ENCODE results near the gene SATL1.

DNA sequence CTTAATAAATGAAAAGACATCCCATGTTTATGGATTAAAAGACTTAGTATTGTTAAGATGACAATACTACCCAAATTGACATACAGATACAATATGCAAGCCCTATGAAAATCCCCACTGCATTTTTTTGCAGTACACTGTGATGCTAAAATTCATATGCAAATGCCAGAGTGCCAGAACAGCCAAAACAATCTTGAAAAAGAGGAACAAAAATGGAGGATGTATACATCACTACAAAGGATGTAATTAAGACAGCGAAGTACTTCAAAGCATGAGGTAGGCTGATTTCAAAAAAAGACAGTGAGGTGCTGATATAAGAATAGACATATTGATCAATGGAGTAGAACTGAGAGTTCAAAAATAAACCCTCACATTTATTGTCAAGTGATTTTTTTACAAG is 47.3 kb downstream of the SATL1 start:
- TF ChIP-seq TAF1 (conservative IDR thresholded peaks at IDR 0.05) (no peak), RXRA (IDR thresholded peaks at IDR 0.05) (no peak), RAD21 (IDR thresholded peaks at IDR 0.05) (no peak), YY1 (IDR thresholded peaks at IDR 0.05) (no peak), JUND (IDR thresholded peaks at IDR 0.05) (no peak), SP1 (IDR thresholded peaks at IDR 0.05) (no peak), HNF4G (IDR thresholded peaks at IDR 0.05) (no peak)
- TF ChIP-seq, protein P1, sequence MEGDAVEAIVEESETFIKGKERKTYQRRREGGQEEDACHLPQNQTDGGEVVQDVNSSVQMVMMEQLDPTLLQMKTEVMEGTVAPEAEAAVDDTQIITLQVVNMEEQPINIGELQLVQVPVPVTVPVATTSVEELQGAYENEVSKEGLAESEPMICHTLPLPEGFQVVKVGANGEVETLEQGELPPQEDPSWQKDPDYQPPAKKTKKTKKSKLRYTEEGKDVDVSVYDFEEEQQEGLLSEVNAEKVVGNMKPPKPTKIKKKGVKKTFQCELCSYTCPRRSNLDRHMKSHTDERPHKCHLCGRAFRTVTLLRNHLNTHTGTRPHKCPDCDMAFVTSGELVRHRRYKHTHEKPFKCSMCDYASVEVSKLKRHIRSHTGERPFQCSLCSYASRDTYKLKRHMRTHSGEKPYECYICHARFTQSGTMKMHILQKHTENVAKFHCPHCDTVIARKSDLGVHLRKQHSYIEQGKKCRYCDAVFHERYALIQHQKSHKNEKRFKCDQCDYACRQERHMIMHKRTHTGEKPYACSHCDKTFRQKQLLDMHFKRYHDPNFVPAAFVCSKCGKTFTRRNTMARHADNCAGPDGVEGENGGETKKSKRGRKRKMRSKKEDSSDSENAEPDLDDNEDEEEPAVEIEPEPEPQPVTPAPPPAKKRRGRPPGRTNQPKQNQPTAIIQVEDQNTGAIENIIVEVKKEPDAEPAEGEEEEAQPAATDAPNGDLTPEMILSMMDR (IDR thresholded peaks at IDR 0.05; ENCODE audit: low read depth, low read length, missing input control), result no peak
- TF ChIP-seq, protein P2, sequence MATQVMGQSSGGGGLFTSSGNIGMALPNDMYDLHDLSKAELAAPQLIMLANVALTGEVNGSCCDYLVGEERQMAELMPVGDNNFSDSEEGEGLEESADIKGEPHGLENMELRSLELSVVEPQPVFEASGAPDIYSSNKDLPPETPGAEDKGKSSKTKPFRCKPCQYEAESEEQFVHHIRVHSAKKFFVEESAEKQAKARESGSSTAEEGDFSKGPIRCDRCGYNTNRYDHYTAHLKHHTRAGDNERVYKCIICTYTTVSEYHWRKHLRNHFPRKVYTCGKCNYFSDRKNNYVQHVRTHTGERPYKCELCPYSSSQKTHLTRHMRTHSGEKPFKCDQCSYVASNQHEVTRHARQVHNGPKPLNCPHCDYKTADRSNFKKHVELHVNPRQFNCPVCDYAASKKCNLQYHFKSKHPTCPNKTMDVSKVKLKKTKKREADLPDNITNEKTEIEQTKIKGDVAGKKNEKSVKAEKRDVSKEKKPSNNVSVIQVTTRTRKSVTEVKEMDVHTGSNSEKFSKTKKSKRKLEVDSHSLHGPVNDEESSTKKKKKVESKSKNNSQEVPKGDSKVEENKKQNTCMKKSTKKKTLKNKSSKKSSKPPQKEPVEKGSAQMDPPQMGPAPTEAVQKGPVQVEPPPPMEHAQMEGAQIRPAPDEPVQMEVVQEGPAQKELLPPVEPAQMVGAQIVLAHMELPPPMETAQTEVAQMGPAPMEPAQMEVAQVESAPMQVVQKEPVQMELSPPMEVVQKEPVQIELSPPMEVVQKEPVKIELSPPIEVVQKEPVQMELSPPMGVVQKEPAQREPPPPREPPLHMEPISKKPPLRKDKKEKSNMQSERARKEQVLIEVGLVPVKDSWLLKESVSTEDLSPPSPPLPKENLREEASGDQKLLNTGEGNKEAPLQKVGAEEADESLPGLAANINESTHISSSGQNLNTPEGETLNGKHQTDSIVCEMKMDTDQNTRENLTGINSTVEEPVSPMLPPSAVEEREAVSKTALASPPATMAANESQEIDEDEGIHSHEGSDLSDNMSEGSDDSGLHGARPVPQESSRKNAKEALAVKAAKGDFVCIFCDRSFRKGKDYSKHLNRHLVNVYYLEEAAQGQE (IDR thresholded peaks at IDR 0.05), result no peak
- TF ChIP-seq, protein P3, sequence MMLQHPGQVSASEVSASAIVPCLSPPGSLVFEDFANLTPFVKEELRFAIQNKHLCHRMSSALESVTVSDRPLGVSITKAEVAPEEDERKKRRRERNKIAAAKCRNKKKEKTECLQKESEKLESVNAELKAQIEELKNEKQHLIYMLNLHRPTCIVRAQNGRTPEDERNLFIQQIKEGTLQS (IDR thresholded peaks at IDR 0.05), result no peak
- TF ChIP-seq, protein P4, sequence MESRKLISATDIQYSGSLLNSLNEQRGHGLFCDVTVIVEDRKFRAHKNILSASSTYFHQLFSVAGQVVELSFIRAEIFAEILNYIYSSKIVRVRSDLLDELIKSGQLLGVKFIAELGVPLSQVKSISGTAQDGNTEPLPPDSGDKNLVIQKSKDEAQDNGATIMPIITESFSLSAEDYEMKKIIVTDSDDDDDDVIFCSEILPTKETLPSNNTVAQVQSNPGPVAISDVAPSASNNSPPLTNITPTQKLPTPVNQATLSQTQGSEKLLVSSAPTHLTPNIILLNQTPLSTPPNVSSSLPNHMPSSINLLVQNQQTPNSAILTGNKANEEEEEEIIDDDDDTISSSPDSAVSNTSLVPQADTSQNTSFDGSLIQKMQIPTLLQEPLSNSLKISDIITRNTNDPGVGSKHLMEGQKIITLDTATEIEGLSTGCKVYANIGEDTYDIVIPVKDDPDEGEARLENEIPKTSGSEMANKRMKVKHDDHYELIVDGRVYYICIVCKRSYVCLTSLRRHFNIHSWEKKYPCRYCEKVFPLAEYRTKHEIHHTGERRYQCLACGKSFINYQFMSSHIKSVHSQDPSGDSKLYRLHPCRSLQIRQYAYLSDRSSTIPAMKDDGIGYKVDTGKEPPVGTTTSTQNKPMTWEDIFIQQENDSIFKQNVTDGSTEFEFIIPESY (IDR thresholded peaks at IDR 0.05), result no peak

Data from liver (tissue), 3 donors.